Neural cell (in vitro differentiated cells): ENCODE measurements around the gene MYBPC2.

Source experiments
- CTCF ChIP-seq: fragments of 450-650 bp; IDR thresholded peaks from 2 replicates; pipeline ENCODE4 v1.5.1; 2014; ENCODE audit warnings: antibody characterized with exemption, mild to moderate bottlenecking, moderate library complexity; ENCODE audit not compliant: poor library complexity, severe bottlenecking
- RAD21 ChIP-seq: fragments of 450-650 bp; conservative IDR thresholded peaks from 2 replicates; pipeline ENCODE4 v1.6.1; 2014; ENCODE audit warnings: antibody characterized with exemption, mild to moderate bottlenecking, moderate library complexity

DNA sequence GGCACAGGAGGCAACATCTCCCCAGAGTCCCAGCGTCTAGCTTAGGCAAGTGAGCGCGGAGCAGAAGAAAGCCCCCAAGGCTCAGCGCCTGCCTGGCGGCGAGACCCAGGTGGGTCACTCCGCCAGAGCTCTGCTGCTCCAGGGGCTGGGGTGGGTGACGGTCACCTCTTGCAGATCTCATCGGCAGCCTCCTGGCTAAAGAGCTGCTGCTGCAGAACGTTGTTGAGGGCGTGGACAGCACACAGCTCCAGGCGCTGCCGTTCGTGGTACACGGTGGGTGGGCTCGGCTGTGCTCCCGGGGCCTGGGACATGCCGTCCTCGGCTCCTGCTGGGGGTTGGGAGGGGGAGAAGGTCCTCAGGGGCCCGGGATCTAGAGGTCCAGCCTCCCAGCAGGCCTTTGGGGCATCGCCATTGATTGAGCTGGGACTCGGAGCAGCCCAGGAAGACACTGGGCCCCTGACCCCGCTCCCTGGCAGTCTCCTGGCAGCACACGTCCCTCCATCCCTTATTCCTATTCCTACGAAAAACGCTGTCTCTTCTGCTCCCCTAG, 77.5 kb downstream of the MYBPC2 start:
- TF ChIP-seq CTCF (no peak), RAD21 (no peak)
